Central memory CD4-positive, alpha-beta T cell (primary cell): Measurements from ENCODE around the gene BGN.

Experiments used
- DNase-seq: peaks from one replicate; pipeline ENCODE4 v3.0.0; 2022

Gene BGN

DNA sequence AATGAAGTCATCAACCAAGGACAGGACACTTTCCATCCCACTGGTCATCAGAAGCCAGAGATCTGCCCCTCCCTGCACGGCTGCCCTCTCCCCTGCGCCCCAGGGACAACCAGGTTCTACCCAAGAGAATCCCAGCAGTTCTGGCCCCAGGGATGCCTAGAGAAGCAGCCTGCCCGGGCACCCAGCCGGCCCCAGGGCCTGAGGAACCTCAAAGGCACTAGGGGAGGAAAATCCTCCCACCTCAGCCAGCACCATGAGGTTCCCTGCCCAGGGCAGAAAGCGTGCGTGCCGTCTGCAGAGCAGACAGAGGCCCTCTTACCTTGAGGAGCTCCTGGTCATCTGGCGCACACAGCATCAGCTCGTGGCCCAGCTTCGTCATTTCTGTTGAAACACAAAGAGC is 32.5 kb upstream of the BGN start:
- no peak for DNase-seq

DNA sequence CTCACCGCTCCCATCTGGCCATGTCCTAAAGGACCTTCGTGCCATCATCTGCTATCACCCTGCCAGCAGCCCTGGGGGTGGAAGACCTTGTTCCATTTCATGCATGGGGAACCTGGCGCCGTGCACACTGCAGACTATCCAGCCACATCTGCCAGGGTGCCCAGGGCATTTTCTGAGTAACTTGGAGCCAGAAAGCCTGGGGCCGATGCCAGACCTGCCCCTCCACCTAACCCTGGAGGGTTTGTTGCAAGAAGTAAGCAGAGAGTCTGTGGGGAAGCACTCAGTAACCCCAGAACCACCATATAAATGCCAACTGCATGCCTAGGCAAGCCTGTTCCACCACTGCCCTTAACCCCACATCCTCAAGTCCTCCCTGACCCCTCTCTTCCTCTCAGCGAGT is 31.7 kb upstream of the BGN start:
- DNase-seq, result no peak

- no peak for DNase-seq
Observed at GRCh38 chrX:153463556-153463955, 31.2 kb upstream of the BGN start.

DNA sequence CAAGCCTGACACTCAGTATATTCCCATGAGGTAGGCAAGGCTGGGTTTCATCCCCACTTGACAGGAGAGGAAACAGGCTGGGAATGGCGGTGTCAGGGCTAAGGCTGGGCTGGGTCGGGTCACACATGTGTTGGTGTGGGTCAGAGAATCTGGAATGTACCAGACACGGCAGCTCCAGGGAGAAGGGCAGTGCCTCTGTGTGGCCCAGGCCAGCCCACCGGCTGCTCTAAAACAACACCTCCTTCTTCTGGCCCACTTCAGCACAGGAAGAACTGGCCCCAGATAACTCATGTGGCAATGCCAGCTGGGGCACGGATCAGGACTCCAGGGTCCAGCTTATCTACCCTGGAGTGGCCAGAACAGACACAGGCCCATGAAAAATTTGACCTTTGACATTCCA is 30.7 kb upstream of the BGN start:
- no peak for DNase-seq

DNA sequence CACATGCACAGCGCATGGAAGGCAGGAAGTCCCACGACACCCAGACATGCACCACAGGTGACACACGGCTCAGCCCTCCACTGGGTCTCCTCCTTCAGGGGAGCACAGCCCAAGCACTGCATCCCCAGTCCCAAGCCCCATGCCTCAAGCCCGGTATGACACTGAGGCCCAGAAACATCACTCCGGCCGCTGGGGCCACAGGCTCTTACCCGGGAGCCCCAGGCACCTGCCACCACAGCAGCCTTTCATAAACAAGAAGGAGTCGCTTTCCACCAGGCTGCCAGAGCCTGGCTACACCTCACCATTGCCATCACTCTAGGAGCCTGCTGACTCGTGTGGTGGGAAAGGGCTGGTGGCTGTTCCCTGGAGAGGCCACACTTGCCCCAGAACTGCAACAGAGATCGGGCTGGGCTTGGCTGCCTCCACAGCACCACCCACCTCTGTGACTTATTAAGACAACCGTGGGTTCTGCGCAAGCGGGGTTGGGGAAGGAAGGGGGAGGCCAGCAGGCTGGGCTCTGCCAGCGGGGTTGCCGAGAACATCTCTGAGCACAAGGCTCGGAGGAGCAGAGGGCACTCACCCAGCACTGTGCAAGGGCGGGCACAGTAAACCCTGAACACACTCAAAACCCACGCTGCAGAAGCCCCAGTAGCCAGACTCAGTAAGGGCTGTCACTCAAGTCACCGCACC is 28.9 kb upstream of the BGN start:
- no peak for DNase-seq

- DNase-seq, result no peak
Observed at GRCh38 chrX:153468008-153468580, 26.7 kb upstream of the BGN start.

- no peak for DNase-seq
Observed at GRCh38 chrX:153469811-153470410, 24.9 kb upstream of the BGN start.

GRCh38 chrX:153470411-153471363 is 24.1 kb upstream of the BGN start, which contains the start of gene HAUS7:
TSS of gene HAUS7 (minus strand) at chrX:153470576. CDS start at chrX:153470557, 19 bp downstream.
- peak; percentile 85 for DNase-seq

DNA sequence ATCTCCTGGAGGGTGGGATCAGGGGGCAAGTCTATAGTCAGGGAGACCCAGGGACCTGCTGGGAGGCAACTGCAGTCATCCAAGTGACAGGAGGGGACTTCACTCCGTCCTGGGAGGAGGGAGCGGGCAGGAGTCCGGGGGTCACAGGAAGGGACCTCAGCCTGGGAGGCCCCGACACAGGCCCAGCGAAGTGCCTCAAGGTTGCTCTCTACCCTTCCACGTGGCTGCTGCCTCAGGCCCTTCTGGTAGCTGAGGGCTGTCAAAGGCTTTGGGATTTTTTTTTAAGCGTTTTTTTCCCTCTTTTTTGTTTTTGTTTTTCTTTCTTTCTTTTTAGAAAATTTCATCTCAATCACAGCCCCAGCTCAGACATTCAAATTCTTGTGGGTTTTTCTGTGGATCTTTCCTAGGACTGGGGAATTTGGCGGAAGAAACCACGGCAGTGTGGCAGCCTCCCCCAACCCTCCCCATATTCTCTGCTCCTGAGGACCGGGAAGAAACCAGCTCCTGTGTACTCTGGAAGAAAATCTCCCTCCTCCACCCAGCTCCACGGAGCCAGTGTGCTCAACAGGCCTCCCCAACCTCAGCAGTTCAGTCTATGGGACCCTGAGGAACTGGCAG is 23.0 kb upstream of the BGN start:
- DNase-seq, result no peak

DNA sequence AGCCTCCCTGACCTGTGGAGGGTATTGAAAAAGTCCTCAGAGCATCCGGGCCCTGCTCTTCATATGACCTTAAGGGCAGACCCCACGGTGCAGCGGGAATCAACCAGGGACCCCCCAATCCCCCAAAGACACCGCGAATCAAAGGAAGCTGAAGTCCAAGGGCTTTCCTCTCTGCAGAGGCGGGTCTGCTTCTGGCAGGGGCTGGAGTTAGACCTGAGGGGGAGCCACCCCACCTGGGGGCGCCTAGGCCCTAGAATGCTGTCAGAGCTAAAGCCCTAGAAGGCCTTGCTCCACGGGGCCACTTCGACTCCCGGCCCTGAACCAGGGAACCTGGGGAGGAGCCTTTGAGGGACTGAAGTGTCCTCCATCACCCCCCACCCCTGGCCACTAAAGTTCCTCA is 21.7 kb upstream of the BGN start:
- no peak for DNase-seq

- DNase-seq, result no peak
Observed at GRCh38 chrX:153474266-153474665, 20.5 kb upstream of the BGN start.

DNA sequence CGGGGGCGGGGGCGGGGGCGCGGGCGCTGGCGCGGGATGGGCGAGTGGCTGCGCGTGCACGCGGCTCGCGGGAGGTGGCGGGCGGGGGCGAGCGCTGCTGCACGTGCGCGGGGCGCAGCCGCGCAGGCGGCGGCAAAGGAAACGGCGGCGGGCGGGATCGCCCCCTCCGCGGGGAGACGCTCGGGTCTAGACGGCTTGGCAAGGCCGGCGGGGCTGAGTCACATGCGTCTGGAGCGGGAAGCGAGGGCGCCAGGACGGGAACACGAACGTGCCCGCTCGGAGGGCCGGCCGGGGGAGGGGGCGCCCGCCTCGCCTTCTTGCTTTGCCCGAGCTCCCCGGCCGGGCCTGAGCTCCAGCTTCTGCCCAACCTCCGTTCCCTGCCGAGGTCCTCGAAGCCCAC is 20.1 kb upstream of the BGN start:
- peak; percentile 47 for DNase-seq

DNA sequence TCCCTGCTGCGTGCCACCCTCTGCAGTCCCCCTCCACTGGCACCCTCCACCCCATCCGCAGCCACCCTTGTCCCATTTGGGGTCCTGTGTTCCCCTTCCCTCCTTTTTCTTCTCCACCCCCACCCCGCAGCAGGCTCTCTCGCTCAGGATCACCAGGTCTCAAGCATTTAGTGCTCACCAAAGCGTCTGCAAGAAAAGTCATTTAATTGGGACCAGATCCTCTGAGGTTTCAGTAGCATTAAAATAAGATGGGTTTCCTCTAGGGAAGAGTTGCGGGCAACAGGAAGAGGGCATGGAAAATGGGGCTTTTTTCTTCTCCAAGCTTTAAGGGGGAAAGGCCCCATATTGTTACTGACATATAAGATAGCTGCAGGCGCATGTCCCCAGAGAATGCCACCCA is 19.5 kb upstream of the BGN start:
- no peak for DNase-seq

DNA sequence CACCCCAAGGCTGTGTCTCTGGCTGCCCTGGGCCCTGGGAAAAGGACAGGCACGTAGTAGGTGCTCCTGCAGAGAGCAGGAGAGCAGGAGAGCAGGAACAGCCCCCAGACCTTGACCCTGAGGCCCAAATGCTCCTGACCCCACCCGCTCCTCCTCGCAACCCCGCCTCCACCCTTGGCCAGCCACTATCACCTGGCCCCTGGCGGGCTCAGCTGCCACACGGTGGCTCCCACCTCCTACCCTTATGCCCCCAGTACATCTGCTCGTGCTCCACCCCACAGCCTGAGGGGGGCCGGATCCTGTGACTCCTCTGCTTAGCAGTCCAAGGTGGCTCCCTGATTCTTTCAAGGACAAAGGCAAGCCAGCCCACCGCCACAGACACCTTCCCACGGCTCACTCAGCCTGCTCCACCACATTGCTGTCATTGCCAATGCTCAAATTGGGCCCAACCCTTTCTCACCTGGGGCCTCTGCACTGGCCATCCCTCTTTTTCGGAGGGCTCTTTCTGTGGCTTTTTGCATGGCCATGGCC is 19.0 kb upstream of the BGN start:
- no peak for DNase-seq

GRCh38 chrX:153476666-153477363 is 18.0 kb upstream of the BGN start:
- no peak for DNase-seq

DNA sequence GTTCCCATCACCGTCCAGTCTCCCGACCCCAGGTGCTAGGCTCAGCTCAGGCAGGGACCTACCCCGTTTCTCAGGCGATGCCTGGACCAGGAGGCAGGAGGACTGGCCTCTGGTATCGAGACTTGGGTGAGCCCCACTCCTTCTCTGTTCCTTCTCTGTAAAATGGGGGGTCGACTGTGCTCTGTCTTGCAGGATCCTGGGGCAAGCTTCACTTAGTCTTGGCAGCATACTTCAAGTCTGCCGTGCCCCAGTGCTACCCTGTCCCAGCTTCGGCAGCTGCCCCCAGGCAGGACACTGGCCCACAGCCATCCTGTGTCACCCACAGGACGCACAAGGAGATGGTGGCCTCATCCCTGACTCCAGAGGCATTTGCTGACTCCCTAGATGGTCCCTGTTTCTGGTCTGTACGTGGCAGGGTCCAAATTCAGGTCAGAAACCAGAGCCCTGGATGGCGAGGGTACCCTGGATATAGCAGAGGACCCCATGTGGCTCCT is 17.4 kb upstream of the BGN start:
- DNase-seq, result no peak

DNA sequence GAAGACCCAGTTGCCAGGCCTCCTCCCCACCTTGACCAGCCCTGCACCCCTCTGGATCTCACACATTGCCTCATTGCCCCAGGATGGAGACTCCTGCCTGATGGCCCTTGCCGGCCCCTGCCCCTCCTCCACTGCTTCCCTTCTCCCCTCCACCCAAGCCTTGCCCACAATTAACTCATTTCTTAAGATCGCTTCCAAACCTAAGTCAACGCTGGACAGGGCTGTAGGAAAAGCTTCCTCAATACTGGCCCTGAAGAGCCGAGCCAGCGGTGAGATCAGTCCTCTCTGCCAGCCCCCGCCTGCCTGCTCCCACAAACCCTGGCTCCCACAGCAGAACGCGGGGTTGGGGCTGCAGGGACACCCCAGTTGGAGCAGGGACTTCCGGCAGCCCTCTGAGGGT is 16.9 kb upstream of the BGN start:
- no peak for DNase-seq

DNA sequence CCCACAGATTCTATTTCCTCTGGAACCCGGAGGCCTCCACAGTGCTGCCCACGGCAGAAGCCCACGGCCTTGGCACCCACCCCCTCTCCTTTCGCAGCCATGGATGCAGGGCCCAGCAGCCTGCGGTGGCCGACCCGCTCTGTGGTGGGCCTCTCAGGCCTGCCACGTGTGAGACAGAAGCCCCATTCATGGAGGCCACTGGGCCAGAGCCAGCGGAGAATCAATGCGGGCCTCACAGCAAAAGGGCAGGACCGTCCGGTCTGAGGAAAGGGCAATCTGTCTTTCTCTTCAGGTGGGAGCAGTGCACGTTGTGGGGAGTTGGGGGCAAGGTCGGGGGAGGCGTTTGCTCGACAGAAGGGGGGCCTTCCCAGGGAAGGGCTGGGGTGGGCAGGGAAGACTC is 16.0 kb upstream of the BGN start:
- no peak for DNase-seq

GRCh38 chrX:153481043-153481442 is 13.7 kb upstream of the BGN start:
- DNase-seq, result no peak

- no peak for DNase-seq
Observed at GRCh38 chrX:153482376-153483015, 12.3 kb upstream of the BGN start.

DNA sequence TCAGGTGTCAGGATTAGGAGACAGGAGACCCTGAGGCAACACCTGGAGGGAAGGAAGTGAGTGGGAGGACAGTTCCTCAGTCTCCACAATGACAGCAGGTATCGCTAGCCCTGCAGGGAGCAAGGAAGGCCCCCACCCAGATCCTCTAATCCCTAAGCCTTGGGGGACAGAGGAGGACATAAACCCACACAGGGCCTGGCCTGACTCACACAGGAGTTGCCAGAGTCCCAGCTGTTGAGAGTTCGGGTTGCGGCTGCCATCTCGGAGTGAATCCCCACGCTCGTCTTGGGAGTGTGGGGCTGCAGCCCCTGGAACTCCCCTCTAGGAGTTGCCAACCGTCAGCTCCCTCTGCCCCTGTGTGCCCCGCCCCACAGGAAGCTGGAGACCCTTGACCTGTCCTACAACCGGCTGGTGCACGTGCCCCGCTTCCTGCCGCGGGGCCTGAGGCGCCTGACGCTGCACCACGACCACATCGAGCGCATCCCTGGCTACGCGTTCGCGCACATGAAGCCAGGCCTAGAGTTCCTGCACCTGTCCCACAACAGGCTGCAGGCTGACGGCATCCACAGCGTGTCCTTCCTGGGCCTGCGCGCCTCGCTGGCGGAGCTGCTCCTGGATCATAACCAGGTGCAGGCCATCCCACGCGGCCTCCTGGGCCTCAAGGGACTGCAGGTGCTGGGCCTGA is 9.2 kb upstream of the BGN start:
- no peak for DNase-seq
